Choroid plexus epithelial cell (primary cell): ENCODE results near the gene ALPI.

Experiments
- DNase-seq: peaks from one replicate; pipeline ENCODE4 v3.0.0-alpha.2; 2010; ENCODE audit warnings: low read depth
- H3K4me3 ChIP-seq: 2 replicates; pipeline ENCODE4 v1.5.1; 2011; ENCODE audit warnings: low read depth, mild to moderate bottlenecking, control low read depth, low read length, moderate library complexity
- TF ChIP-seq, protein P1 (sequence below): conservative IDR thresholded peaks from 2 replicates; pipeline ENCODE4 v1.5.1; 2011; ENCODE audit warnings: low read depth, mild to moderate bottlenecking, control low read depth, inconsistent platforms, low read length, moderate library complexity

ALPI gene

DNA sequence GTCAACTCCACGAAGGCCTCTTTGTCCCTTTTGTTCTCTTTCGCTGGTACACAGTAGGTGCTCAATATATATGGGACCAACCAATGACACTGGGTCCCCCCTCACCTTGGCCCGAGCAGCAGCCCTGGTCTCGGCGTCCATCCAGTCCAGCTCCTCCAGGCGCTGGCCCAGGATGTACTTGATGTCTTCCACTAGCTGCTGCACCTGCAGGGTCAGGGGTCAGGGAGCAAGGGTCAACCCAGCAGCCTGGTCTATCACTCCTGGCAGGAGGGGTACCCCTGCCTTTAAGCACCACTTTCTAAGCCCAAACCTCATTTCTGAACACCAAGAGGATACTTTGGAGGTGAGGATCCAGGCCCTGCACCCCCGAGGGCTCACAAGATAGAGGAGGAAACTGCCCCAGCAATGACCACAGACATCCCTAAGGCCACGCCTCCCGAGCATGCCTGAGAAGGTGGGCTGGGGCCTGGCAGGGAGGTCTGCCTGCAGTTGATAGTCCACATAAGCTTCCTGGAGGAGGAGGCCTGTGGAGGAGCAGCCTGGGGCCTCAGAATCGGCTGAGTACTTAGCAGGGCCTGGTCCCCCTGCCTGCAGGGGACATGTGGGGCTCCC is 27.5 kb downstream of the ALPI start:
- TF ChIP-seq, protein P1, sequence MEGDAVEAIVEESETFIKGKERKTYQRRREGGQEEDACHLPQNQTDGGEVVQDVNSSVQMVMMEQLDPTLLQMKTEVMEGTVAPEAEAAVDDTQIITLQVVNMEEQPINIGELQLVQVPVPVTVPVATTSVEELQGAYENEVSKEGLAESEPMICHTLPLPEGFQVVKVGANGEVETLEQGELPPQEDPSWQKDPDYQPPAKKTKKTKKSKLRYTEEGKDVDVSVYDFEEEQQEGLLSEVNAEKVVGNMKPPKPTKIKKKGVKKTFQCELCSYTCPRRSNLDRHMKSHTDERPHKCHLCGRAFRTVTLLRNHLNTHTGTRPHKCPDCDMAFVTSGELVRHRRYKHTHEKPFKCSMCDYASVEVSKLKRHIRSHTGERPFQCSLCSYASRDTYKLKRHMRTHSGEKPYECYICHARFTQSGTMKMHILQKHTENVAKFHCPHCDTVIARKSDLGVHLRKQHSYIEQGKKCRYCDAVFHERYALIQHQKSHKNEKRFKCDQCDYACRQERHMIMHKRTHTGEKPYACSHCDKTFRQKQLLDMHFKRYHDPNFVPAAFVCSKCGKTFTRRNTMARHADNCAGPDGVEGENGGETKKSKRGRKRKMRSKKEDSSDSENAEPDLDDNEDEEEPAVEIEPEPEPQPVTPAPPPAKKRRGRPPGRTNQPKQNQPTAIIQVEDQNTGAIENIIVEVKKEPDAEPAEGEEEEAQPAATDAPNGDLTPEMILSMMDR: no peak
- no peak overlapping the region for H3K4me3 ChIP-seq
- no peak for DNase-seq

DNA sequence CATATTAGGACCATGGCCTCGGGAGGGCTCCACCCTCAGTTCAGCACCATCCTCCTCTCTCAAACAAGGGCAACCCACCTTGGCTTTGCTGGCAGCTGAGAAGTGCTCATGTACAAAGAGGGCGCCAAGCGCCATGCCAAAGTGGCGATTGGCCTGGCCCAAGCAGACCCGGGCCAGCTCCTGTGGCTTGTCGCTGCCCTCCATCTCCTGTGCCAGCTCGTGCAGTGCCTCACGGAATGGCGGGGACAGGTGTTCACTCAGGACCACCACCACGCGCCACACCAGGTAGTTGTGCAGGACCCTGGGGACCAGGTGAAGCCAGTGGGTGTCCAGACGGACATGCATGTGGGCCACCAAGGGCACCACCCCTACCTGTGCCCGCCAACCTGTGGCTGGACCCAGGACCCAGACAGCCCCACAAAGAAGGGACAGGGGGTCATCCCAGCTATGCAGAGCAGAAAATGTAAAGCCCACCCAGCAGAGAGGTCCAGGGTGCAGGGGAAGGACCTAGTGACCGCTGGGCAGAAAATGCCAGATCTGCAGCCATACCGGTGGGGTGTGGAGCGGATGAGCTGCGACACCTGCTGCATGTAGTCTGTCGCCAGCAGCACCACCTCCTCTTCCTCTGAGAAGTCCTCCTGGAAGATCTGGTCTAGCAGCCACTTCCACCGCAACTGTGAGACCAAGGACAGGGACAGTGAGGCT is 28.1 kb downstream of the ALPI start:
- TF ChIP-seq, protein P1: no peak
- no peak for DNase-seq
- H3K4me3 ChIP-seq: no peak overlapping the region

DNA sequence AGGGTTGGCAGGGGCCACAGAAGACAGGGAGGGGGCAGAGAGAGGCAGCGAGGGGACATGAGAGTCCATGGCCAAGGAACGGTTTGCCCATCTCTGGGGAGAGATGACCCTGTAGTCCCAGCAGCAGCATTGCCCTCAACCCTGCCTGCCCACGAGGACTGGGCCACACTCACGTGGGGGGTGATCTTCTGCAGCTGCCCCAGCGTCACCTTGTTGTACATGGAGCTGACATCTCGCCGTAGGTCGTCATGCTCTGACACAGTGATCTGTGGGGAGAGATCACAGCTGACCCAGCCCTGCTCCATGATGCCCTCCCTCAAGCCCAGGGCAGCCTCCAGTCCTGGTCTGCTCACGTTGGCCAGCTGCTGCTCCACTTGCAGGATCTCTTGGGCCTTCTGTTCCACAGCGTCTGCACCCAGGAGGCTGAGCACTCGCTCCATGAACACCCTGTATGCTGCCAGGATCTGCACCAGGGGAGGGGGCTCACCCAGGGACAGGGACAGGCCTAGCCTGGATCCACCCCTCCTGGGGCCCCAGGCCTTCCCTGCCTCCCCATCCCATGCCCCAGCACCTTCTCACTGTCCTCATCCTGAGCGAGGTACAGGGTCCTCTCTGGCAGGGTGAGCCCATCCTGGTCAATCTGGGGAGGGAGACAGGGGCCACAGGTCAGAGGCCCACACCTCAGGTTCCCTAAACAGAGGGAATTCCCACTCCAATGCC is 28.8 kb downstream of the ALPI start:
- DNase-seq: no peak
- no peak overlapping the region for H3K4me3 ChIP-seq
- TF ChIP-seq, protein P1: no peak

DNA sequence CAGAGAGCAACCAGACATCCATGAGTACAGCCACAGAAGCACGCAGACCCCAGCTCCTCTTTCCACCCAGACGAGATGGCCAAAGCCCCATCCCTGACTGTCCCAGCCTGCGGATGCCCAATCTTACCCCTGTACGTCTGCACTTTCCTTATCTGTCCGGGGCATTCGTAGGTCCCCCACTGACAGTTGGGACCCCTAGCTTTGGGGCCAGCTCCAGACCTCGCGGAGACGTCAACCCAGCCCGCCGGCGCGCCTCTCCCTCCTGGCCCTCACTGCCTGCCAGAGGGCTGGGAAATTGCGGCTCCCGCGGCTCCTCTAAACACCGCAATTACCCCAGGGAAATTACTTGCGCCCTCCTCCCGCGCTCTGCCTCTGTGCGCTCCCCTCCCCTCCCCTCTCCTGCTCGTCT is 29.4 kb downstream of the ALPI start:
- DNase-seq: no peak
- H3K4me3 ChIP-seq: no peak overlapping the region
- TF ChIP-seq, protein P1: no peak

DNA sequence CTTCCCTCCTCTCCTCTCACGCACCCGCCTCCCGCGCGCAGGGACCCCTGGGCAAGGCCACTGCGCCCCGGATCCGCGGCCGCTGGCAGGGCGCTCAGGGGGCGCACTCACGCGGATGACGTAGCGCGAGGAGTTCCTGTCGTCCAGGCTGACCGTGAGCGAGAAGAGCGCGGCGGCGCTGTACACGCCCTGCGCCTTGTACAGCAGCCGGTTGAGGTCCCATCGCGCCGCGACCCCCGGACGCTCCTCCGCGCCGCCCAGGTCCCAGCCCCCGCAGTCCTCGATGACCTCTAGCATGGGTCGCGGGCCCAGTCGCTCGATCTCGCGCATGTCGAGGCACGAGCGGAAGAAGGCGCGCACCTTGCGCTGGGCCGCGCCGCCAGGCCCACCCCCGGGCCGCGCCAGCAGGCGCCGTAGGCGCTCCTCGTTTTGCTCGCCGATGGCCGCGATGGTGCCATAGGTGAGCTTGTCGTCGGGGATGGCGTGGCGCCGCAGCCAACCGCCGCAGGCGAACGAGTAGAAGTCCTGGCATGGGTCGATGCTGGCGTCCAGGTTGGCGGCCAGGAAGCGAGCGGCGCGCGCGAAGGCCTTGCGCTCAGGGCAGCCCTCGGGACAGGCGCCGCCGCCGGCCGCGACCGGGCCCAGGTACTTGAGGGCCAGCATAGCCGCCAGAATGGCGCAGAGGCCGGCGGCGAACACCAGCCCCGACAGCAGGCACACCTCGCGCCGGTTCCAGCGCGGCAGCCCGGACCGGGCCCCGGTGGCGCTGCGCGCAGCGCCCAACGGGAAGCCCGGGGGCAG is 30.0 kb downstream of the ALPI start:
- TF ChIP-seq, protein P1: no peak
- H3K4me3 ChIP-seq: no peak overlapping the region
- no peak for DNase-seq

DNA sequence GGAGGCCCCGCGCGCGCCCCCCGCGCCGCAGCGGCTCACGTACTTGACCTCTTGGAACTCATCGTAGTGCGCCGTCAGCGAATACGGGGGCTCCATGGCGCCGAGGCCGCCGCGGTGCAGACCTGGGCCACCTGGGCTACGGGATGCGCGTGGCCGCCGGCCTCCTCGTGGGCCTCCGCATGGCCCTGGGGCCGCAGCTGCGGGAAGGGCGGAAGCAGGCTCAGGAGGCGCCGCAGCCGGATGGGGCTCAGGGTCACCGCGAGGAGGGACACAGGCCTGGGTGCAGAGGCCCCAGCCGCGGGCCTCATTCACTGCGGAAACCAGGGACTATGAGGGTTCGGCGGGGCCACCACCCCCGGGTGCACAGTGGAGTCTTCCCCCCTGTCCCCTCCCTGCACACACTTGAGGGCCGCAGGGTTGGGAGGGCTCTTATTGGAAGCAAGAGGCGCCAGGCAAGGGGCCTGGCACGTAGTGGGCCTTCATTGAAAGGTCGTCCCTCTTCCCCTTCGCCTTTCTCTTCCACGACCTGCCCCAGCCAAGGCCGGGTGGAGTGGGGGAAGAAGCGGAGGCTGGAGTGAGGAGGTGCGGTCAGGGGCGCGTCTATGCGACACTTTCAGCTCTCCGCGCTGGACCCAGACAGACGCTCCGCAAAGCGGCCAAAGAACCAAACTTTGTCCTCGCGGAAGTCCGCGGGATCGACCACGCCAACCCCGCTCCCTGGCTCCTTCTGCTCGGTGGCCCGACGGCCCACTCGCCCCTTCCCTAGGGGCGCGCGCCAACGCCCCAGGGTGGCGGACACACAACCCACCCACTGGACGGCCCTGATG is 30.8 kb downstream of the ALPI start:
- no peak overlapping the region for H3K4me3 ChIP-seq
- no peak for DNase-seq
- TF ChIP-seq, protein P1: no peak
